ENCODE data around the gene CCDC86.

The CCDC86 gene

GRCh38 chr11:60870733-60871377 is 28.9 kb downstream of the CCDC86 start:
- no peak for DNase-seq

GRCh38 chr11:60871378-60872061 is 29.6 kb downstream of the CCDC86 start:
- DNase-seq = no peak

- no peak for DNase-seq
Measured at GRCh38 chr11:60872124-60872960, 30.4 kb downstream of the CCDC86 start.

- DNase-seq = no peak
Measured at GRCh38 chr11:60872961-60873524, 31.1 kb downstream of the CCDC86 start.

GRCh38 chr11:60873533-60873932 is 31.6 kb downstream of the CCDC86 start:
- DNase-seq = no peak

GRCh38 chr11:60874421-60875365 is 32.8 kb downstream of the CCDC86 start:
- DNase-seq = no peak

- DNase-seq = no peak
Measured at GRCh38 chr11:60875366-60876167, 33.7 kb downstream of the CCDC86 start.

GRCh38 chr11:60876168-60876485 is 34.2 kb downstream of the CCDC86 start:
- no peak for DNase-seq

- DNase-seq = no peak
Measured at GRCh38 chr11:60878245-60879101, 36.6 kb downstream of the CCDC86 start.

- no peak for DNase-seq
Measured at GRCh38 chr11:60879104-60879503, 37.2 kb downstream of the CCDC86 start.

GRCh38 chr11:60879971-60880588 is 38.2 kb downstream of the CCDC86 start:
- DNase-seq = no peak

GRCh38 chr11:60880643-60881282 is 38.9 kb downstream of the CCDC86 start:
- DNase-seq = no peak

GRCh38 chr11:60887556-60887955 is 45.6 kb downstream of the CCDC86 start:
- peak; percentile 36 for DNase-seq

GRCh38 chr11:60889869-60890311 is 48.0 kb downstream of the CCDC86 start:
- no peak for DNase-seq

GRCh38 chr11:60890696-60891095 is 48.8 kb downstream of the CCDC86 start:
- no peak for DNase-seq

GRCh38 chr11:60891103-60891741 is 49.3 kb downstream of the CCDC86 start:
- DNase-seq = no peak

GRCh38 chr11:60895687-60896086 is 53.8 kb downstream of the CCDC86 start:
- no peak for DNase-seq

GRCh38 chr11:60897496-60897895 is 55.6 kb downstream of the CCDC86 start:
- DNase-seq = no peak

All from activated CD4-positive, alpha-beta T cell treated with anti-CD3 and anti-CD28 coated beads, Interleukin-2, amount 50 U/mL, for 16 hours (primary cell).